SU-DHL-6 (cell line): Measurements from ENCODE around the gene CYP4V2.
A peak's percentile ranks its signal among the peaks of the same experiment; 100 is the strongest.

Experiments used
- H2AFZ ChIP-seq: fragments of 200-600 bp; sonication (generic); 2 replicates; pipeline ENCODE4 v1.6.1; 2014; ENCODE audit warnings: low read depth, mild to moderate bottlenecking, moderate library complexity, mixed read lengths, antibody characterized with exemption, low read length; ENCODE audit not compliant: severe bottlenecking
- H3F3A ChIP-seq: fragments of 200-600 bp; shearing (Covaris generic); 2 replicates; pipeline ENCODE4 v1.6.0; 2016; ENCODE audit warnings: antibody characterized with exemption, mild to moderate bottlenecking; ENCODE audit not compliant: insufficient read depth
- H3K27ac ChIP-seq: fragments of 200-600 bp; sonication (generic); 2 replicates; pipeline ENCODE4 v1.5.1; 2016; ENCODE audit warnings: low read depth, mild to moderate bottlenecking, low read length, moderate library complexity, mixed read lengths
- H3K27me3 ChIP-seq: fragments of 200-600 bp; sonication (generic), shearing (Covaris generic); 2 replicates; pipeline ENCODE4 v1.6.0; 2014; ENCODE audit warnings: mild to moderate bottlenecking, low read length
- H3K36me3 ChIP-seq: fragments of 200-600 bp; sonication (generic); 2 replicates; pipeline ENCODE4 v1.6.1; 2014; ENCODE audit warnings: mild to moderate bottlenecking, low read length, mixed read lengths
- H3K4me2 ChIP-seq: fragments of 300-600, 200-600 bp; shearing (Covaris generic), sonication (generic); 2 replicates; pipeline ENCODE4 v1.6.0; 2014; ENCODE audit warnings: low read length, low read depth, mild to moderate bottlenecking; ENCODE audit not compliant: poor library complexity, severe bottlenecking
- H3K4me3 ChIP-seq: fragments of 200-600 bp; sonication (generic); 2 replicates; pipeline ENCODE4 v1.5.1; 2014; ENCODE audit warnings: antibody characterized with exemption, low read length, mild to moderate bottlenecking, mixed read lengths; ENCODE audit not compliant: insufficient read depth, poor library complexity, severe bottlenecking
- H3K79me2 ChIP-seq: fragments of 200-600 bp; sonication (generic); 2 replicates; pipeline ENCODE4 v1.6.1; 2014; ENCODE audit warnings: mild to moderate bottlenecking, low read length, moderate library complexity; ENCODE audit not compliant: insufficient read depth
- H3K9ac ChIP-seq: fragments of 200-600 bp; sonication (generic); 2 replicates; pipeline ENCODE4 v1.7.0; 2014; ENCODE audit warnings: mild to moderate bottlenecking, low read length
- H3K9me2 ChIP-seq: fragments of 200-600 bp; sonication (generic); replicated peaks from 2 replicates; pipeline ENCODE4 v1.6.1; 2014; ENCODE audit warnings: low read length; ENCODE audit not compliant: insufficient read depth
- H3K9me3 ChIP-seq: fragments of 200-600 bp; sonication (generic); 2 replicates; pipeline ENCODE4 v1.6.1; 2014; ENCODE audit warnings: low read length, mixed read lengths; ENCODE audit not compliant: insufficient read depth
- H4K20me1 ChIP-seq: fragments of 200-600 bp; sonication (generic); 2 replicates; pipeline ENCODE4 v1.6.1; 2014; ENCODE audit warnings: low read depth, mild to moderate bottlenecking, antibody characterized with exemption, low read length, moderate library complexity, mixed read lengths
- EZH2phosphoT487 ChIP-seq: fragments of 200-600 bp; sonication (generic), shearing (Covaris generic); conservative IDR thresholded peaks from 2 replicates; pipeline ENCODE4 v1.6.1; 2018; ENCODE audit warnings: mild to moderate bottlenecking, antibody characterized with exemption, low read length, moderate library complexity, mixed read lengths
- TF ChIP-seq, protein P1 (sequence below): fragments of 200-600 bp; sonication (generic); IDR thresholded peaks from one replicate; pipeline ENCODE4 v1.5.1; 2017; ENCODE audit warnings: antibody characterized with exemption, mild to moderate bottlenecking, low read length, moderate library complexity; ENCODE audit not compliant: insufficient read depth, poor library complexity, severe bottlenecking

CYP4V2 gene

GRCh38 chr4:186191200-186192065 is at the start of gene CYP4V2:
Gene CYP4V2, plus strand, starts transcription at chr4:186191567. Its CDS starts 257 bp downstream, at chr4:186191824.
- H2AFZ ChIP-seq: peak within 1 kb of the TSS; percentile 98
- no peaks in the 10 kb centered on the region for H3K9me2 ChIP-seq
- no peak for TF ChIP-seq EZH2phosphoT487
- TF ChIP-seq, protein P1, sequence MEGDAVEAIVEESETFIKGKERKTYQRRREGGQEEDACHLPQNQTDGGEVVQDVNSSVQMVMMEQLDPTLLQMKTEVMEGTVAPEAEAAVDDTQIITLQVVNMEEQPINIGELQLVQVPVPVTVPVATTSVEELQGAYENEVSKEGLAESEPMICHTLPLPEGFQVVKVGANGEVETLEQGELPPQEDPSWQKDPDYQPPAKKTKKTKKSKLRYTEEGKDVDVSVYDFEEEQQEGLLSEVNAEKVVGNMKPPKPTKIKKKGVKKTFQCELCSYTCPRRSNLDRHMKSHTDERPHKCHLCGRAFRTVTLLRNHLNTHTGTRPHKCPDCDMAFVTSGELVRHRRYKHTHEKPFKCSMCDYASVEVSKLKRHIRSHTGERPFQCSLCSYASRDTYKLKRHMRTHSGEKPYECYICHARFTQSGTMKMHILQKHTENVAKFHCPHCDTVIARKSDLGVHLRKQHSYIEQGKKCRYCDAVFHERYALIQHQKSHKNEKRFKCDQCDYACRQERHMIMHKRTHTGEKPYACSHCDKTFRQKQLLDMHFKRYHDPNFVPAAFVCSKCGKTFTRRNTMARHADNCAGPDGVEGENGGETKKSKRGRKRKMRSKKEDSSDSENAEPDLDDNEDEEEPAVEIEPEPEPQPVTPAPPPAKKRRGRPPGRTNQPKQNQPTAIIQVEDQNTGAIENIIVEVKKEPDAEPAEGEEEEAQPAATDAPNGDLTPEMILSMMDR: peak; percentile 37
- peak within 1 kb of the TSS; percentile 66 for H3K4me2 ChIP-seq
- H3K27ac ChIP-seq: peak within 1 kb of the TSS; percentile 31
- peak within 1 kb of the TSS; percentile 68 for H3K9ac ChIP-seq
- H3K79me2 ChIP-seq: no peaks in the 10 kb centered on the region
- H3K4me3 ChIP-seq: peak within 1 kb of the TSS; percentile 58
- H4K20me1 ChIP-seq: no peaks in the 10 kb centered on the region
- no peaks in the 10 kb centered on the region for H3K36me3 ChIP-seq
- no peaks in the 10 kb centered on the region for H3K9me3 ChIP-seq
- no peaks in the 10 kb centered on the region for H3K27me3 ChIP-seq
- H3F3A ChIP-seq: peaks cover 9% of the 10 kb centered on the region

DNA sequence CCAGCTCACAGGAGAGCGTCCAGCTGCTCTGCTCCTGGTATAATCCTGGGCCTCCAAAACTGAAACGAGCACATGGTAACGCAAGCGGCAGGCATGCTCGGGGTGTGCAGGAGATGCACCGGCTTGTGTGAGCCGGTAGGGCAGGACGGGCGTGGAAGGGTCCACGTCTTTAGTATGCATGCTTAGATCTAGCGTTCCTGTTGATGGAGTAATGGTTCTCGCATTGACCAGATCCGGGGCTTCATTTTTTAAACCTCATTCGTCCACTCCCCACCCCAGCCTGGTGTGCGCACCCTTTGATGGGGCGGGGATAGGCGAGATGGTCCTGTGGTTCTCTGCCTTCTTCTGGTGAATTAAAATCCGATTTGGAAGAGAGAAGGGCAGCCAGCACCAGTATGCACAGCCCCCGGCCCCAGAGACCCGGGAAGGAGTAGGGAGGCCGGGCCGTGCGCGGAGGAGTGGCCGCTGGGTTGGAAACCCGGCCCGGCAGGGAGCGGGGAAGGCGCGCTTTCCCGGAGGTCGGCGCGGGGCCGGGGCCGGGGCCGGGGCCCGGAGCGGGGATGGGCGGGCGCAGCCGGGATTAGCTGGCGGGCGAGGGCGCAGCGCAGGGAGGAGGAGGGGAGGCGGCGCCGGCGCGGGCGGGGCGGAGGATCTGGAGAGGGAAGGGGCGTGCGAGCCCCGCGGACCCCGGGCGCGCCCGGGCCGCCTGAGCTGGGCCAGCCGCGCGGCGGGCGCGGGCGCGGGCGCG is 47.0 kb upstream of the CYP4V2 start:
- peak overlapping the region; percentile 50; the same call in 1 of the 2 replicates for H3K9ac ChIP-seq
- no peaks in the 10 kb centered on the region for H3K36me3 ChIP-seq
- H3K4me2 ChIP-seq: peak overlapping the region; percentile 49
- no peaks in the 10 kb centered on the region for H3K27me3 ChIP-seq
- peak overlapping the region; percentile 52 for H3K4me3 ChIP-seq
- no peak overlapping the region for H3K27ac ChIP-seq
- peaks cover 26% of the 10 kb centered on the region for H3F3A ChIP-seq
- no peaks in the 10 kb centered on the region for H3K79me2 ChIP-seq
- no peak overlapping the region for H2AFZ ChIP-seq
- H4K20me1 ChIP-seq: no peaks in the 10 kb centered on the region
- no peaks in the 10 kb centered on the region for H3K9me2 ChIP-seq
- TF ChIP-seq, protein P1: no peak
- no peak for TF ChIP-seq EZH2phosphoT487
- no peaks in the 10 kb centered on the region for H3K9me3 ChIP-seq

DNA sequence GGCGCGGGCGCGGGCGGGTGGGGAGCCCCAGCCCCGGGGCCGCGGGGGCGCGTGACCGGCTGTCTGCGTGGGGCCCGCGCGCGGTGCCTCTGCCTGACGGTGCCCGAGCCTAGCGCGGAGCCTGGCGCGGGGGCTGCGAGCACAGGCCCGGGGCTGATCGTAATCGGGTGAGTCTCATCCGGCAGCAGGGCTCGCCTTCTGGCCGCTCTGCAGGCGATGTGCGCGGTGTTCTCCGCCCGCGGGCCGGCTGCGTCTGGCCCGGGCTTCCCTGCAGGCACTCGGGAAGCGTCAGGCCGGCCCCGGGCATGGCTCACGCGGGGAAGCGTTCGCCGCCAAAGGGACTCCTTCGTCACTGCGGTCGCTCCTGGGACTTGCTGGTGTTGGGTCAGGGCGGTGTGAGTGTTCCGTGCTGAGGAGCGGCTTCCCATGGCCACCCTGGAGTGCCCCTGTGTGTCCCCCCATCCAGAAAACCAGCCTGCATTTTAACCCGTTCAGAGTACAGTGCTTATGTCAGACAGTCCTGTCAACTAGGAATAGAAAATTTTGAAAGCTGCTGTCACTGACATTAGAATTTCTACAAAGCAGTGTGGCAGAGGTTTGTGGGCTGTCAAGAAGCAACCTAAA is 46.3 kb upstream of the CYP4V2 start:
- peak overlapping the region; percentile 49 for H3K4me3 ChIP-seq
- no peaks in the 10 kb centered on the region for H3K27me3 ChIP-seq
- peaks cover 26% of the 10 kb centered on the region for H3F3A ChIP-seq
- TF ChIP-seq, protein P1: no peak
- TF ChIP-seq EZH2phosphoT487: no peak
- no peaks in the 10 kb centered on the region for H4K20me1 ChIP-seq
- H3K9ac ChIP-seq: peak overlapping the region; percentile 52
- H3K9me3 ChIP-seq: no peaks in the 10 kb centered on the region
- H3K9me2 ChIP-seq: no peaks in the 10 kb centered on the region
- H2AFZ ChIP-seq: no peak overlapping the region
- no peaks in the 10 kb centered on the region for H3K36me3 ChIP-seq
- no peaks in the 10 kb centered on the region for H3K79me2 ChIP-seq
- peak overlapping the region; percentile 88 for H3K27ac ChIP-seq
- H3K4me2 ChIP-seq: peak overlapping the region; percentile 61
